GM12878 (cell line): ENCODE measurements around the gene METTL27. TPM values are rescaled to one million over a fixed set of nuclear protein-coding genes. Genes with fewer than 3 reads are reported as not detected.
A peak's percentile ranks its signal among the peaks of the same experiment; 100 is the strongest.

Experiments
- ASH2L ChIP-seq: fragments of 300-600, 200-600 bp; sonication (generic); IDR thresholded peaks from 2 replicates; pipeline ENCODE4 v1.6.1; 2017; ENCODE audit warnings: low read depth, mild to moderate bottlenecking, borderline replicate concordance
- BHLHE40 ChIP-seq, 2 experiments: fragments of 450-650 bp in 1 of 2; IDR thresholded peaks; 2 replicates each; pipeline ENCODE4 v1.6.1; 2011 to 2017; ENCODE audit warnings: low read depth in 2 of 2, borderline replicate concordance in 1 of 2, improper control_type of control experiment in 1 of 2, low read length in 1 of 2, mild to moderate bottlenecking in 1 of 2
- BRCA1 ChIP-seq: IDR thresholded peaks from 2 replicates; pipeline ENCODE4 v1.6.1; 2011; ENCODE audit warnings: low read depth, low read length, improper control_type of control experiment
- CBX5 ChIP-seq: sonication (generic); IDR thresholded peaks from 2 replicates; pipeline ENCODE4 v1.6.1; 2016; ENCODE audit warnings: low read depth, moderate library complexity, mild to moderate bottlenecking, inconsistent platforms
- EED ChIP-seq: sonication (generic); IDR thresholded peaks from 2 replicates; pipeline ENCODE4 v1.6.1; 2016; ENCODE audit warnings: antibody characterized with exemption, low read depth
- ETV6 ChIP-seq, 2 experiments: fragments of 450-650 bp in 1 of 2; IDR thresholded peaks in 1 of 2; conservative IDR thresholded peaks in 1 of 2; 2 replicates each; pipeline ENCODE4 v1.6.1; 2014; ENCODE audit warnings: antibody characterized with exemption in 1 of 2, borderline replicate concordance in 1 of 2, low read depth in 1 of 2, mild to moderate bottlenecking in 1 of 2, moderate library complexity in 1 of 2
- JUNB ChIP-seq: IDR thresholded peaks from 2 replicates; pipeline ENCODE4 v1.6.1; 2016; ENCODE audit warnings: antibody characterized with exemption, mild to moderate bottlenecking
- JUND ChIP-seq: IDR thresholded peaks from 2 replicates; pipeline ENCODE4 v1.6.1; 2012; ENCODE audit warnings: low read depth, mild to moderate bottlenecking, low read length, improper control_type of control experiment, moderate library complexity
- KLF5 ChIP-seq: fragments of 450-650 bp; IDR thresholded peaks from 2 replicates; pipeline ENCODE4 v1.6.1; 2014; ENCODE audit warnings: mild to moderate bottlenecking; ENCODE audit not compliant: partially characterized antibody
- MYC ChIP-seq: IDR thresholded peaks from 2 replicates; pipeline ENCODE4 v1.6.1; 2011; ENCODE audit warnings: mild to moderate bottlenecking, low read length, moderate library complexity, inconsistent platforms; ENCODE audit not compliant: insufficient read depth, insufficient replicate concordance, insufficient read length, severe bottlenecking
- NR2F1 ChIP-seq: fragments of 450-650 bp; conservative IDR thresholded peaks from 2 replicates; pipeline ENCODE4 v1.6.1; 2017; ENCODE audit warnings: mild to moderate bottlenecking
- PKNOX1 ChIP-seq: fragments of 450-650 bp; IDR thresholded peaks from 2 replicates; pipeline ENCODE4 v1.6.1; 2016; ENCODE audit warnings: mild to moderate bottlenecking
- RBBP5 ChIP-seq: fragments of 200-600 bp; sonication (generic); conservative IDR thresholded peaks from 2 replicates; pipeline ENCODE4 v1.6.1; 2016
- RCOR1 ChIP-seq: conservative IDR thresholded peaks from 2 replicates; pipeline ENCODE4 v1.6.1; 2012; ENCODE audit warnings: low read depth, low read length, improper control_type of control experiment
- SP1 ChIP-seq: IDR thresholded peaks from one replicate; pipeline ENCODE4 v1.6.1; 2011; ENCODE audit warnings: low read depth, low read length
- TCF12 ChIP-seq: IDR thresholded peaks from 2 replicates; pipeline ENCODE4 v1.6.1; 2011; ENCODE audit warnings: low read depth, mild to moderate bottlenecking, low read length
- ZBTB11 ChIP-seq: fragments of 450-650 bp; formaldehyde crosslinking; IDR thresholded peaks from 2 replicates; pipeline ENCODE4 v1.5.0; 2022; ENCODE audit warnings: mild to moderate bottlenecking, missing genetic modification characterization
- polyA plus RNA-seq, 11 experiments: library from polyadenylated mRNA; depleted of rRNA in 4 of 11; unstranded in 6 of 11; stranded (reverse) in 5 of 11; fragments of >200 nt; fragmentation: Nextera tagmentation in 4 of 11; fragmentation: Illumina TruSeq in 1 of 11; extraction: Ambion mirVana in 4 of 11; extraction: Trizol in 1 of 11; gene quantifications; 1 replicate in 1 of 11; 2 replicates in 10 of 11; pipeline versions ENCODE4 v1.2.1 to v1.2.3, GENCODE V29; 2011 to 2016; ENCODE audit warnings: inconsistent platforms in 2 of 11, missing spikeins in 2 of 11, low read depth in 1 of 11
- total RNA-seq, 4 experiments: library from RNA; depleted of rRNA in 3 of 4; stranded (reverse); fragments of >200 nt in 3 of 4; fragmentation: Illumina TruSeq in 1 of 4; extraction: Trizol in 1 of 4; gene quantifications; 2 replicates each; pipeline versions ENCODE4 v1.2.1 to v1.2.3, GENCODE V29; 2013 to 2021
- TF ChIP-seq, protein P1 (sequence below): IDR thresholded peaks from 2 replicates; pipeline ENCODE4 v1.6.1; 2012; ENCODE audit warnings: improper control_type of control experiment, low read depth, low read length; ENCODE audit not compliant: insufficient replicate concordance

Gene METTL27
- total and polyA plus RNA-seq, 10 of the 15 experiments (the other 5 are each of a cell fraction or from before 2014, with no cell fraction given), result 0.10 to 3.4 (median 0.68) TPM

DNA sequence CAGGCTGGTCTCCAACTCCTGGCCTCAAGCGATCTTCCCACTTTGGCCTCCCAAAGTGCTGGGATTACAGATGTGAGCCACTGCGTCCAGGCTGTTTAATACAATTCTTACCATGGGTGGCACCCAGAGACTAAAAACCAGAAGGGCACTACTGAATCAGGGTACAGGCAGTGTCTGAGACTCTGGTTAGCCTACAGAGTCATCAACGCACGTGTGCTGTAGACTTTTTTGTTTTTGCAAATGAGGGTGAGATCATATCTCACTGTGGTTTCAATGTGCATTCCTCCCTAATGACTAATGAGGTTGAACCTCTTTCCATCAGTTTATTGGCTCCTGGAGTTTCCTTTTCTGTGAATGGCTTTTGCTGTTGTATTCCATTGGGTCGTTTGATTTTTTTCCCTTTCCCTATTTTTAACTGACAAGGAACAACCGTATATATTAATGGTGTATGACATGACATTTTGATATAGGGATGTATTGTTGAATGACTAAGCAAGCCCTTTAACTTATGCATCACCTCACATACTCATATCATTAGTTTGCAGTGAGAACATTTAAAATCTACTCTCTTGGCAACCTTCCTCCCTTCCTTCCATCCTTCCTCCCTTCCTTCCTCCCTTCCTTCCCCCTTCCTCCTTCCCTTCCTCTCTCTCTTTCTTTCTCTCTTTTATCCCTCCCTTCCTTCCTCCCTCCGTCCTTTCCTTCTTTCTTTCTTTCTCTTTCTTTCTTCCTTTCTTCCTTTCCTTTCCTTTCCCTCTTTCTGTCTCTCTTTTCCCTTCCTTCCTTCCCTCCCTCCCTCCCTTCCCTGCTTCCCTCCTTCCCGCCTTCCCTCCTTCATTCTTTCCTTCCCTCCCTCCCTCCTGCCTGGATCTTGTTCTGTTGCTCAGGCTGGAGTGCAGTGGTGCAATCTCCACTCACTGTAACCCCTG, 9.4 kb upstream of the METTL27 start (continued):
- no peak for TF ChIP-seq RCOR1
- no peak for TF ChIP-seq EED
- no peak for TF ChIP-seq TCF12
- TF ChIP-seq NR2F1, result 0 out of 2 replicates have a peak, but pooled peaks have one; percentile 25
- TF ChIP-seq BRCA1, result no peak
- TF ChIP-seq, protein P1, sequence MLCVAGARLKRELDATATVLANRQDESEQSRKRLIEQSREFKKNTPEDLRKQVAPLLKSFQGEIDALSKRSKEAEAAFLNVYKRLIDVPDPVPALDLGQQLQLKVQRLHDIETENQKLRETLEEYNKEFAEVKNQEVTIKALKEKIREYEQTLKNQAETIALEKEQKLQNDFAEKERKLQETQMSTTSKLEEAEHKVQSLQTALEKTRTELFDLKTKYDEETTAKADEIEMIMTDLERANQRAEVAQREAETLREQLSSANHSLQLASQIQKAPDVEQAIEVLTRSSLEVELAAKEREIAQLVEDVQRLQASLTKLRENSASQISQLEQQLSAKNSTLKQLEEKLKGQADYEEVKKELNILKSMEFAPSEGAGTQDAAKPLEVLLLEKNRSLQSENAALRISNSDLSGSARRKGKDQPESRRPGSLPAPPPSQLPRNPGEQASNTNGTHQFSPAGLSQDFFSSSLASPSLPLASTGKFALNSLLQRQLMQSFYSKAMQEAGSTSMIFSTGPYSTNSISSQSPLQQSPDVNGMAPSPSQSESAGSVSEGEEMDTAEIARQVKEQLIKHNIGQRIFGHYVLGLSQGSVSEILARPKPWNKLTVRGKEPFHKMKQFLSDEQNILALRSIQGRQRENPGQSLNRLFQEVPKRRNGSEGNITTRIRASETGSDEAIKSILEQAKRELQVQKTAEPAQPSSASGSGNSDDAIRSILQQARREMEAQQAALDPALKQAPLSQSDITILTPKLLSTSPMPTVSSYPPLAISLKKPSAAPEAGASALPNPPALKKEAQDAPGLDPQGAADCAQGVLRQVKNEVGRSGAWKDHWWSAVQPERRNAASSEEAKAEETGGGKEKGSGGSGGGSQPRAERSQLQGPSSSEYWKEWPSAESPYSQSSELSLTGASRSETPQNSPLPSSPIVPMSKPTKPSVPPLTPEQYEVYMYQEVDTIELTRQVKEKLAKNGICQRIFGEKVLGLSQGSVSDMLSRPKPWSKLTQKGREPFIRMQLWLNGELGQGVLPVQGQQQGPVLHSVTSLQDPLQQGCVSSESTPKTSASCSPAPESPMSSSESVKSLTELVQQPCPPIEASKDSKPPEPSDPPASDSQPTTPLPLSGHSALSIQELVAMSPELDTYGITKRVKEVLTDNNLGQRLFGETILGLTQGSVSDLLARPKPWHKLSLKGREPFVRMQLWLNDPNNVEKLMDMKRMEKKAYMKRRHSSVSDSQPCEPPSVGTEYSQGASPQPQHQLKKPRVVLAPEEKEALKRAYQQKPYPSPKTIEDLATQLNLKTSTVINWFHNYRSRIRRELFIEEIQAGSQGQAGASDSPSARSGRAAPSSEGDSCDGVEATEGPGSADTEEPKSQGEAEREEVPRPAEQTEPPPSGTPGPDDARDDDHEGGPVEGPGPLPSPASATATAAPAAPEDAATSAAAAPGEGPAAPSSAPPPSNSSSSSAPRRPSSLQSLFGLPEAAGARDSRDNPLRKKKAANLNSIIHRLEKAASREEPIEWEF, result no peak
- TF ChIP-seq JUND, result no peak; the same call in 1 of the 2 replicates
- peak; percentile 94 for TF ChIP-seq BHLHE40 (IDR thresholded peaks at IDR 0.05; ENCODE audit: borderline replicate concordance in 1 of 2, low read depth in 2 of 2, low read length in 1 of 2)
- no peak for TF ChIP-seq ASH2L
- TF ChIP-seq MYC, result no peak
- no peak for TF ChIP-seq KLF5
- peak in 1 of 2 experiments; percentile 88; a peak in 2 of 4 replicates for TF ChIP-seq ETV6 (conservative IDR thresholded peaks at IDR 0.05 in 1 of 2, IDR thresholded peaks at IDR 0.05 in 1 of 2; ENCODE audit: borderline replicate concordance in 1 of 2, low read depth in 1 of 2)
- no peak for TF ChIP-seq CBX5
- TF ChIP-seq ZBTB11, result no peak
- no peak for TF ChIP-seq RBBP5
- no peak for TF ChIP-seq SP1
- TF ChIP-seq JUNB, result peak; percentile 77
- TF ChIP-seq PKNOX1, result peak; percentile 10; the same call in 1 of the 2 replicates
